IMR-90 (cell line): ENCODE measurements around the gene CDK7. TPM values are rescaled to one million over a fixed set of nuclear protein-coding genes. Genes with fewer than 3 reads are reported as not detected.
A peak's percentile ranks its signal among the peaks of the same experiment; 100 is the strongest.

ENCODE experiments used
- ATAC-seq: fragments of 200-7000 bp; cut with Tn5 transposase; 2 replicates; pipeline ENCODE4 v1.9.1; 2020; ENCODE audit warnings: low read depth, mild to moderate bottlenecking, moderate library complexity
- BruUV-seq: library from RNA; stranded (reverse); fragments of 400-500 nt; replicated peaks from 2 replicates; lab custom pipeline; 2021; lab: Mats Ljungman, UMichigan
- CTCF ChIA-PET: fragments of 300-600 bp; formaldehyde crosslinking; extraction: SDS; loops from one replicate; lab custom pipeline; 2021; ENCODE audit warnings: antibody characterized with exemption; lab: Yijun Ruan, JAX
- POLR2A ChIA-PET: fragments of 300-600 bp; sonication (Branson Sonifier 250); formaldehyde crosslinking; loops from one replicate; lab custom pipeline; 2022; ENCODE audit warnings: antibody characterized with exemption; ENCODE audit not compliant: unreplicated experiment; lab: Charles Lee
- DNase-seq: peaks from one replicate; pipeline ENCODE4 v3.0.0; 2013
- H2AFZ ChIP-seq: replicated peaks from 2 replicates; pipeline ENCODE3; 2013; ENCODE audit warnings: low read length, mild to moderate bottlenecking; ENCODE audit not compliant: poor library complexity
- H2AK5ac ChIP-seq: 2 replicates; pipeline ENCODE4 v1.6.1; 2013; ENCODE audit warnings: low read depth, low read length, inconsistent platforms
- H2AK9ac ChIP-seq: replicated peaks from 2 replicates; pipeline ENCODE3; 2013; ENCODE audit warnings: mild to moderate bottlenecking, low read depth, low read length, moderate library complexity; ENCODE audit not compliant: poor library complexity
- H2BK120ac ChIP-seq: 2 replicates; pipeline ENCODE4 v1.6.1; 2013; ENCODE audit warnings: low read depth, low read length, inconsistent platforms
- H2BK15ac ChIP-seq: 3 replicates; pipeline ENCODE4 v1.6.1; 2013; ENCODE audit warnings: low read depth, low read length, inconsistent platforms
- H2BK20ac ChIP-seq: 2 replicates; pipeline ENCODE4 v1.6.1; 2013; ENCODE audit warnings: low read depth, mild to moderate bottlenecking, inconsistent platforms, low read length, moderate library complexity
- H2BK5ac ChIP-seq: 2 replicates; pipeline ENCODE4 v1.6.1; 2013; ENCODE audit warnings: mild to moderate bottlenecking, low read depth, low read length, inconsistent platforms; ENCODE audit not compliant: poor library complexity, severe bottlenecking
- H3K14ac ChIP-seq: replicated peaks from 2 replicates; pipeline ENCODE4 v1.6.1; 2013; ENCODE audit warnings: low read depth, low read length, inconsistent platforms
- H3K18ac ChIP-seq: 2 replicates; pipeline ENCODE4 v1.6.1; 2013; ENCODE audit warnings: low read depth, low read length, control low read depth
- H3K23ac ChIP-seq: 2 replicates; pipeline ENCODE4 v1.6.1; 2013; ENCODE audit warnings: low read depth, low read length, inconsistent platforms
- H3K27ac ChIP-seq: 2 replicates; pipeline ENCODE4 v1.5.1; 2013; ENCODE audit warnings: mild to moderate bottlenecking, control low read depth, low read length; ENCODE audit not compliant: insufficient read depth
- H3K27me3 ChIP-seq: 2 replicates; pipeline ENCODE4 v1.6.1; 2013; ENCODE audit warnings: low read length; ENCODE audit not compliant: control insufficient read depth, insufficient read depth
- H3K36me3 ChIP-seq: 2 replicates; pipeline ENCODE4 v1.6.1; 2013; ENCODE audit warnings: low read length, mixed read lengths; ENCODE audit not compliant: control insufficient read depth, insufficient read depth
- H3K4ac ChIP-seq: 2 replicates; pipeline ENCODE4 v1.6.1; 2013; ENCODE audit warnings: low read depth, low read length, inconsistent platforms
- H3K4me1 ChIP-seq: 2 replicates; pipeline ENCODE4 v1.6.1; 2013; ENCODE audit warnings: low read length, mixed read lengths; ENCODE audit not compliant: control insufficient read depth, insufficient read depth
- H3K4me2 ChIP-seq: 2 replicates; pipeline ENCODE4 v1.6.1; 2013; ENCODE audit warnings: low read depth, mild to moderate bottlenecking, control low read depth, low read length, moderate library complexity
- H3K4me3 ChIP-seq: 2 replicates; pipeline ENCODE4 v1.5.1; 2013; ENCODE audit warnings: low read depth, mild to moderate bottlenecking, control low read depth, low read length, moderate library complexity; ENCODE audit not compliant: insufficient read depth
- H3K56ac ChIP-seq: 2 replicates; pipeline ENCODE4 v1.6.1; 2013; ENCODE audit warnings: low read length, inconsistent platforms; ENCODE audit not compliant: insufficient read depth; ENCODE audit errors: extremely low read depth
- H3K79me1 ChIP-seq, 2 experiments: 2 replicates each; pipeline ENCODE4 v1.6.1; 2013; ENCODE audit warnings: low read length in 2 of 2, inconsistent platforms in 1 of 2, low read depth in 1 of 2
- H3K9ac ChIP-seq: 2 replicates; pipeline ENCODE4 v1.6.1; 2013; ENCODE audit warnings: low read depth, low read length, control low read depth
- H3K9me1 ChIP-seq: 2 replicates; pipeline ENCODE4 v1.6.1; 2013; ENCODE audit warnings: low read length, inconsistent platforms; ENCODE audit not compliant: insufficient read depth
- H3K9me3 ChIP-seq: 2 replicates; pipeline ENCODE4 v1.6.1; 2013; ENCODE audit warnings: low read length; ENCODE audit not compliant: control insufficient read depth, insufficient read depth
- H4K20me1 ChIP-seq: 2 replicates; pipeline ENCODE4 v1.6.1; 2013; ENCODE audit warnings: low read length, inconsistent platforms; ENCODE audit not compliant: insufficient read depth
- H4K5ac ChIP-seq: 2 replicates; pipeline ENCODE4 v1.6.1; 2013; ENCODE audit warnings: mild to moderate bottlenecking, low read depth, low read length, control low read depth
- H4K8ac ChIP-seq, 2 experiments: 2 replicates each; pipeline ENCODE4 v1.6.1; 2013; ENCODE audit warnings: low read depth in 2 of 2, low read length in 2 of 2, control low read depth in 1 of 2, inconsistent platforms in 1 of 2
- H4K91ac ChIP-seq: 2 replicates; pipeline ENCODE4 v1.6.1; 2013; ENCODE audit warnings: low read depth, low read length, inconsistent platforms; ENCODE audit not compliant: insufficient read depth
- CHD1 ChIP-seq: IDR thresholded peaks from 2 replicates; pipeline ENCODE4 v1.6.1; 2012; ENCODE audit warnings: low read depth, low read length, improper control_type of control experiment
- CTCF ChIP-seq: conservative IDR thresholded peaks from 2 replicates; pipeline ENCODE4 v1.5.1; 2012; ENCODE audit warnings: mild to moderate bottlenecking, low read depth, low read length, improper control_type of control experiment
- FOS ChIP-seq: fragments of 150-350 bp; IDR thresholded peaks from 2 replicates; pipeline ENCODE4 v1.6.1; 2016; ENCODE audit warnings: low read depth, low read length
- MAFK ChIP-seq: IDR thresholded peaks from 2 replicates; pipeline ENCODE4 v1.6.1; 2012; ENCODE audit warnings: low read depth, low read length, improper control_type of control experiment
- RAD21 ChIP-seq: IDR thresholded peaks from 2 replicates; pipeline ENCODE4 v1.6.1; 2012; ENCODE audit warnings: low read length, improper control_type of control experiment
- WGBS, 2 experiments: methylation state at CpG; one replicate each; pipeline versions ENCODE4 v1.1.5 to v1.1.7; 2013; ENCODE audit warnings: missing lambda C conversion rate in 2 of 2; ENCODE audit not compliant: insufficient read length in 1 of 2; ENCODE audit errors: extremely low coverage in 2 of 2; 5-methylcytosine and 5-hydroxymethylcytosine counted together
- dilution Hi-C: fragments of 300-500 bp; cut with HindIII; formaldehyde crosslinking; loops from one replicate; pipeline ENCODE4 v1.14.3; 2018; ENCODE audit warnings: low sequenced_read_pairs; ENCODE audit not compliant: unreplicated experiment
- in situ Hi-C: fragments of 300-500 bp; cut with MboI; formaldehyde crosslinking; loops from 3 replicates; pipeline ENCODE4 v1.14.3; 2019; ENCODE audit warnings: low sequenced_read_pairs, inconsistent platforms, mixed read lengths
- intact Hi-C: fragments of 100-400 bp; cut with micrococcal nuclease; formaldehyde crosslinking; loops from 2 replicates; pipeline ENCODE4 v1.10.0; 2022
- polyA plus RNA-seq, 3 experiments: library from polyadenylated mRNA; depleted of rRNA; stranded (reverse); fragments of >200 nt; gene quantifications; 2 replicates each; pipeline ENCODE4 v1.2.3, GENCODE V29; 2012; ENCODE audit warnings: low replicate concordance in 1 of 3
- total RNA-seq: library from RNA; depleted of rRNA; stranded (reverse); fragments of >200 nt; gene quantifications from 2 replicates; pipeline ENCODE4 v1.2.3, GENCODE V29; 2012

Gene CDK7
- total and polyA plus RNA-seq, 2 of the 4 experiments (the other 2 are of a cell fraction) = 59.8 to 65.6 TPM

GRCh38 chr5:69265931-69266330 is 31.2 kb downstream of the CDK7 start:
- H4K8ac ChIP-seq = no peak overlapping the region
- no peak overlapping the region for H2BK15ac ChIP-seq
- H3K18ac ChIP-seq = no peak overlapping the region
- H2AK9ac ChIP-seq = no peak overlapping the region
- no peaks in the 10 kb centered on the region for H3K9me3 ChIP-seq
- H3K4me3 ChIP-seq = no peak overlapping the region
- no peak overlapping the region for H3K4me2 ChIP-seq
- H3K23ac ChIP-seq = no peak overlapping the region
- H3K9me1 ChIP-seq = no peaks in the 10 kb centered on the region; the same call in 1 of the 2 replicates
- dilution Hi-C loops (no loop called here), intact Hi-C loops (no loop called here), in situ Hi-C loops (no loop called here)
- no peaks in the 10 kb centered on the region for H3K27me3 ChIP-seq
- WGBS, 2 experiments = no CpG with 5 or more reads among the region's 11 CpGs
- H2AK5ac ChIP-seq = no peak overlapping the region
- no peak overlapping the region for H2BK120ac ChIP-seq
- ATAC-seq (no peak), DNase-seq (no peak)
- peaks cover 3% of the 10 kb centered on the region; the same call in 1 of the 2 replicates for H3K4me1 ChIP-seq
- no peak overlapping the region for H3K27ac ChIP-seq
- no peak overlapping the region for H3K14ac ChIP-seq
- H3K79me1 ChIP-seq = peaks cover 9 to 17% of the 10 kb centered on the region in 2 experiments
- H2BK20ac ChIP-seq = no peak overlapping the region
- H4K20me1 ChIP-seq = peaks cover under 1% of the 10 kb centered on the region; the same call in 1 of the 2 replicates
- CTCF ChIA-PET = no interaction called here
- TF ChIP-seq MAFK (no peak), CTCF (peak; percentile 12; the same call in 1 of the 2 replicates), RAD21 (no peak), FOS (no peak), CHD1 (no peak)
- no TSS peak for BruUV-seq
- peaks cover 36% of the 10 kb centered on the region for H3K36me3 ChIP-seq
- H3K9ac ChIP-seq = no peak overlapping the region
- H4K5ac ChIP-seq = no peak overlapping the region
- H3K56ac ChIP-seq = no peak overlapping the region
- no peak overlapping the region for H4K91ac ChIP-seq
- no peak overlapping the region for H2BK5ac ChIP-seq
- no peak overlapping the region for H2AFZ ChIP-seq
- no peak overlapping the region for H3K4ac ChIP-seq
- POLR2A ChIA-PET = no interaction called here
